HG02642 (cell line): ENCODE data around the gene FXYD5.
A peak's percentile ranks its signal among the peaks of the same experiment; 100 is the strongest.
"Not testable (repeated sequence)": the region's sequence is repeated elsewhere in the genome, so short reads cannot be mapped to it uniquely, and the experiment has no call there.

Experiments used
- ATAC-seq: cut with Tn5 transposase; IDR thresholded peaks from one replicate; pipeline ENCODE4 v1.9.1; 2021; ENCODE audit warnings: mild to moderate bottlenecking; ENCODE audit not compliant: unreplicated experiment, poor library complexity

The FXYD5 gene

GRCh38 chr19:35171730-35172129 lies 17.2 kb downstream of the FXYD5 start:
- ATAC-seq, result no peak

DNA sequence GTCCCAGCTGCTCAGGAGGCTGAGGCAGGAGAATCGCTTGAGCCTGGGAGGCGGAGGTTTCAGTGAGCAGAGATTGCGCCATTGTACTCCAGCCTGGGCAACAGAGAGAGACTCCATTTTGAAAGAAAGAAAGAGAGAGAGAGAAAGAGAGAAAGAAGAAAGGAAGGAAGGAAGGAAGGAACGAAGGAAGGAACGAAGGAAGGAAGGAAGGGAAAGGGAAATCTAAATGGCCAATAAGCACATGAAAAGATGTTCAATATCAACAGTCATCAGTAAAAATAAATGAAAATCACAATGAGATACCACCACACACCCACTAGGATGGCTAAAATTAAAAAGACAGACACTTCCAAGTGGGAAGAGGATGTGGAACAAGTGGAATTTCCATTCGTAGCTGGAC lies 19.7 kb downstream of the FXYD5 start:
- ATAC-seq, result no peak

- no peak for ATAC-seq
Observed at GRCh38 chr19:35176181-35176570, 21.6 kb downstream of the FXYD5 start.

DNA sequence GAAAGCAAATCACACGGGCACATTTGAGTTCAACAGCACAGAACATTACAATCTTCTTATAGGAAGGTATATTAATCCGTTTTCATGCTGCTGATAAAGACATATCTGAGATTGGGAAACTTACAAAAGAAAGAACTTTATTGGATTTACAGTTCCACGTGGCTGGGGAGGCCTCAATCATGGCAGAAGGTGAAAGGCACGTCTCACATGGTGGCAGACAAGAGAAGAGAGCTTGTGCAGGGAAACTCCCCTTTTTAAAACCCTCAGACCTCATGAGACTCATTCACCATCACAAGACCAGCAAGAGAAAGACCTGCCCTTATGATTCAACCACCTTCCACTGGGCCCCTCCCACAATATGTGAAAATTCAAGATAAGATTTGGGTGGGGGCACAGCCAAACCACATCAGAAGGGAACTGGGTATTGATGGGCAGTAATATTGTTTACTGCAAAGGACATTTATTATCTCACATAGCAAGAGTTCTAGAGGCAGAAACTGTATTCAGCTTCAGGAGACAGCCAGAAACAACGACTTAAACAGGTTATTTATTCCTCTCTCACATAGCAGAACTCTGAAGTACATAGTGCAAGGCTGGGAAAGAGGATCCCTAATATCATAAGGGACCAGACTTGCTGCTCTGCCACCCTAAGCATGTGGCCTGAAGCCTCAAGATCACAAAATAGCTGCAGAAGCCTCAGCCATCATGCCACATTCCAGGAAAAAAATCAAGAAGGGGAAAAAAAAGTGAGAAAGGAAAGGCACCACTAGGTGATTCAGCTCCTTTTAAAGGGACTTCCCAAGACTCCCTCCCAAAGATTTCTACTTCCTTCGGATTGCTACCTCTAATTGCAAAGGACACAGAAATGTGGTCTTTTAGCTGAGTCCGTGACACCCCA lies 23.1 kb downstream of the FXYD5 start:
- no peak for ATAC-seq

DNA sequence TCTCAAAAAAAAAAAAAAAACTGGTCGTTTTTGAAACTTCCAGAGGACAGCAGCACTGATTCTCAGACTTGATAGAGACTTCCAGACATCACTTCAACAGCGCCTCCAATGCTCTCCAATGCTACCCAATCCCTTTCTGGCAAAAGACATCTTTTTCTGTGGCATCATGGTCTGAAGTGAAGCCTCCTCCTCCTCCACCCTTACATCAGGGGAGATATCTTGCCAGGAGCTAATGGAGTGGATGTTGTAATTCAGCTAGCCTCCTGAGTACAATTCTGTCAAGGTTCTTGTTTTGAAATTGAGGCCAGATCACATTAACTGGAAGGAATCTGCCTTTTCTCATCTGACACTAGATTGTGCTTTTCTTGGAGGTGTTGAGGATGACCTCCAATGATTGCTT lies 24.2 kb downstream of the FXYD5 start:
- ATAC-seq, result no peak

DNA sequence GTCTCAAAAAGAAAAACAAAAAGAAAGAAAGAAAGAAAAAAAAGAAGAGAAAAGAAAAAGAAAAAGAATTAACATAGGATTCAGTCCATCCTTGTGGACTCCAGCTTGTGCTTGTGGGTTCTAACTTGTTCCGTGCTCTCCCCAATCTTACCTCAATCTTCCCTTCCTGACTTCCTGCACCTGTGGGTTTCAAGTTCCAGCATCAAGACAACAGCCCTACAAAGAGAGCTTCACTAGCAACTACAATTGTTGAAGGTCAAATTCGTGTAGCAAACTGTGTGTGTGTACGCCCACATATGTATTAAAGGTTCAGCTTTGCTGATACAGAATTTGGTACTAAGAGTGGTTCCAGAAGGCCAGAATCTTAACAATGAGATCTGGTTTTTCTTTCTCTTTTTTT lies 25.3 kb downstream of the FXYD5 start:
- ATAC-seq, result no peak

DNA sequence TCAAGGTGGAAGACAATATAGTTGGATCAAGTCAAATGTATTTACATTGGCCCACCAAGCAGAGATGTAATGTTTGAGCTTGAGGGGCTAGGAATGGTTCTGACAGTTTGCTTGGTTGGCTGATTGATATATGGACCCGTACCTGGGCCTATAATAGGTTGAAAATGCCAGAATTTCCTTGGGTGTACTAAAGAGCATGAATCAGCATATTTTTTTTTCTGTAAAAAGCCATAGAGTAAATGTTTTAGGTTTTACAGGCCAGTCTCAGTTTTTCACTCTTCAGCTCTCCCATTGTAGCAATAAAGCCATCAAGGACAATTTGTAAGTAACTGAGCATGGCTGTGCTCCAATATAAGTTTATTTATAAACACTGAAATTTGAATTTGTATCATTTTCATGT lies 26.9 kb downstream of the FXYD5 start:
- no peak for ATAC-seq

DNA sequence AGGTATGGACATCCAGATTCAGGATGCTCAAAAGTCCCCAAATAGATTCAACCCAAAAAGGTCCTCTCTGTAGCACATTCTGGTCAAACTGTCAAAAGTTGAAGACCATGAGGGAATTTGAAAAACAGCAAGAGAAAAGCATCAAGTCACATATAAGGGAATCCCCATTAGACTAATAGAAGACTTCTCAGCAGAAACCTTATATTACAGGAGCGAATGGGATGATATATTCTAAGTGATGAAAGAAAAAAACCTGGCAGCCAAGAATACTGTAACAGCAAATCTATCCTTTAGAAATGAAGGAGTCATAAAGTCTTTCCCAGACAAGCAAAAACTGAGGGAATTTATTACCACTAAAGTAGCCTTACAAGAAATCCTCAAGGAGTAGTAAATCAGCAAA lies 29.7 kb downstream of the FXYD5 start:
- no peak for ATAC-seq

- ATAC-seq, result no peak
Observed at GRCh38 chr19:35184884-35185283, 30.3 kb downstream of the FXYD5 start.

DNA sequence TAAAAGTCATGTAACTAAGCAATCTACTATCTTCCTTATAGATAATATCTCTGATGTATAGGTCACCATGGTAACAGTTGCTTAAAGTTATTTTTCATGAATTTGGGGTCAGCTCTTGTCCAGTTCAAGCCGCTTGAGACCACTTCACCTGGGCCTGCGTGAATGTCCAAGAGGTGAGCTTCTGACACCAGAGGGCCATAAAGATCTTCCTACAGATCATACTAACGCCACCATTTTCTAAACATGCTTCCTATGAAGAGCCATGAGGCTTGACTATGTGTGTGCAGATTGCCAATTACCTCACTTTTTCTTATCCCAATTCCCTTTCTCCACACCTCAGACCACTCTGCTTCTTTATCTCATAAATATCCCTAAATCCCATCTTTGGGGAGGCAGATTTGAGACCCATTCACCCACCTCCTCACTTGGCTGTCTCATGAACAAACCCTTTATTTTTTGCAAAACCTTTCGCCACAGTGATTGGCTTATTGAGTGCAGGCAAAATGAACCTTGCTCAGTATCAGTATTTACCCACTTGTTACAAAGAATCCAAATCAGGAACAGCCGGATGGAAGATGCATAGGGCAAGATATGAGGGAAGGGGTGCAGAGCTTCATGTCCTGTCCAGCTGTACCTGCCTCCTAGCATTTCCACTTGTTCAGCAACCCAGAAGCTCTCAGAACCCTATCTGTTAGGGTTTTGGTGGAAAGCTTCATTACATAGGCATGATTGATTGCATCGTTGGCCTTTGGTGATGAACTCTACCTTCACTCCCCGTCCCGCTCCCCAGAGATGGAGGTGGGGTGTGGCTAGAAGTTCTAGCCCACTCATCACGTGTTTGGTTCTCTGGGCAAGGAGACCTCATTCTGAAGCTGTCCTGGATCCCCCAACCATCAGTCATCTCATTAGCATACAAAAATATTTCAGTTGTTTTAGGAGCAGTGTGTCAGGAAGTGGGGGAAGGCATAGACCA lies 39.8 kb downstream of the FXYD5 start:
- no peak for ATAC-seq

DNA sequence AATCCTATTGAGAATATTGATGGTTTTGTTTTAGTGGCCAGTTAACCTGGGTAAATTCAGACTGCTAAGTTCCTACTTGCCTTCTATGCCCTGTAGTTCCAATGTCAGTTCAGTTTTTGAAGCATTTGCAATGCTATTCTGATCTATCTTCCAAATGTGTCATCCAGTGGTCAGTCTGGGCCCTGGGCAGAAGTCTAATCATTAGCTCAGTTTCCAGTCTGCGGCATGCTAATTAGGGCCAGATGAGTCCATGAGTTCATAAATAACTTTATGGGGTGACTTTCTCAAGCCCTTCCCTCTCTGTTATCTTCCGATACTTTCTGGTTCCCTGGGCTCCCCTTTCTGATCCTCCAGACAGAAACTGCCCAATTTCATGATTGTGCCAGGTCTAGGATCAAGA lies 41.3 kb downstream of the FXYD5 start:
- ATAC-seq, result no peak

- ATAC-seq, result not testable (repeated sequence)
Observed at GRCh38 chr19:35196861-35197260, 42.3 kb downstream of the FXYD5 start.

GRCh38 chr19:35199481-35199880 lies 44.9 kb downstream of the FXYD5 start:
- ATAC-seq, result no peak

- no peak for ATAC-seq
Observed at GRCh38 chr19:35202722-35203688, 48.5 kb downstream of the FXYD5 start.

- peak; percentile 71 for ATAC-seq
Observed at GRCh38 chr19:35204799-35205732, 50.5 kb downstream of the FXYD5 start.

DNA sequence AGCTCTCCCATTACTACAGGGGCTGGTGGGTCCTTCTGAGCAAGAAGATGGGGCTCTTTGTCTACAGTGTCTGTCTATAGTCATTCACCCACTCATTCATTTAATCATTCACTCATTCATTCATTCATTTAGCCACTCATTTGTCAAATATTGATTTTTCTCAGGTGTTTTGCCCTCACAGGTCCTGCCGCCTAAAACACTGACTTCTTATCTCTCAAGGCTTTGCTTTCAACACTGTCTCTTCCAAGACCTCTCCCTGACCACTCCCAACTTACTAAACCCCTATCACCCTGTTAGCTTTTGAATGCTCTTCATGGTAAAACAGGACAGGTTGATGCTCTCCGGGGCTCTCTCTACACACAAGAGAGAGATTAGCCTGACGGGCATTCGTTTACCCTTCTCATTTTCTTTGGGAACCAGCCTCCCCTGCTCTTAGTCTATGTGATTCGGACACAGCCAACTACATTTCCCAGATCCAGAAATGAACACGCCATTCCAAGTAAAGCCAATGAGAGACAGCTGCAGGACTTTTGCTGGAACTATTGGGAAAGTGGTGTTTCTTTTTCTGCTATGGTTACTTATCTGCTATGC lies 51.3 kb downstream of the FXYD5 start:
- ATAC-seq, result peak; percentile 1

DNA sequence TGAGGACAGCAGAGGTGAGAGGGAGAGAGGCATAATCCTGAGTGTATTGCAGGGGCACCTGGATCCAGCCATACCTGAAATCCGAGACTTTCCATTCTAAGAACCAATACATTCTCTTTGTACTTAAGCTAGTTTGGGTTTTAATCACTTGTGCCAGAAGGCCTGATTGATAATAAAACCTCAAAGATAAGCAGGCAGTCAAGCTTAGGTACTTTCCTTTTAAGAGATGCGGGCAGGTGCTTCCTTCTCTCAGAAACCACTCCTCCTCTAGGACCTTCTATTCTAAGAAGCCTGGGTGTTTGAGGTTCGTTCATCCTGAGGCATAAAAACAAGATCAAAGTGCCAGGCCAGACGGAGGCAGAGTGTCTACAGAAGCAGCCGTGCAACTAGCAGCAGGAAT lies 51.8 kb downstream of the FXYD5 start:
- ATAC-seq, result no peak

DNA sequence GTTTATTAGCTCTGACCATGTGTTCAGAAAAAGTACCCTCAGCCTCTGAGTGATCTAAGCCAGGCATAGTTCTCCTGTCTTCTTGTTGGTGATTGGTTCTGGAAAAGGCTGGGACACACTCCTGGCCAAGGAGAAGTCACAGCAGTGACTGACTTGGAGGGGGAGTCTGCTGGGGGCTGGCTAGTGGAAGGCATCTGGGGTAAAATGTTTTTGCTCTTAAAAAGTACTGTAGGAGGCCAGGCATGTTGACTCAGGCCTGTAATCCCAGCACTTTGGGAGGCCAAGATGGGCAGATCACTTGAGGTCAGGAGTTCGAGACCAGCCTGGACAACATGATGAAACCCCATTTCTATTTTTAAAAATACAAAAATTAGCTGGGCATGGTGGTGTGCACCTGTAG lies 52.3 kb downstream of the FXYD5 start:
- ATAC-seq, result no peak
